Activated naive CD8-positive, alpha-beta T cell treated with anti-CD3 and anti-CD28 coated beads, Interleukin-2, amount 50 U/mL, for 16 hours (primary cell): ENCODE results near the gene ICE2.
A peak's percentile ranks its signal among the peaks of the same experiment; 100 is the strongest.
"Not testable (repeated sequence)": the region's sequence is repeated elsewhere in the genome, so short reads cannot be mapped to it uniquely, and the experiment has no call there.

Experiments
- DNase-seq: peaks from one replicate; pipeline ENCODE4 v3.0.0-alpha.2; 2020; ENCODE audit warnings: low read depth, low spot score

The ICE2 gene

DNA sequence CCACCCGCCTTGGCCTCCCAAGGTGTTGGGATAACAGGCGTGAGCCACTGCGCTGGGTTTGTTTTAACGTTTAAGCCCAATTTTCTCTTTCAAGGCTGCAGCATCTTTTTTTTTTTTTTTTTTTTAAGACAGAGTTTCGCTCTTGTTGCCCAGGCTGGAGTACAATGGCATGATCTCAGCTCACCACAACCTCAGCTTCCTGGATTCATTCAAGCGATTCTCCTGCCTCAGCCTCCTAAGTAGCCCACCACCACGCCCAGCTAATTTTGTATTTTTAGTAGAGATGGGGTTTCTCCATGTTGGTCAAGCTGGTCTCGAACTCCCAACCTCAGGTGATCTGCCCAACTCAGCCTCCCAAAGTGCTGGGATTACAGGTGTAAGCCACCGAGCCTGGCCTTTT, 68.6 kb downstream of the ICE2 start:
- DNase-seq = not testable (repeated sequence)

DNA sequence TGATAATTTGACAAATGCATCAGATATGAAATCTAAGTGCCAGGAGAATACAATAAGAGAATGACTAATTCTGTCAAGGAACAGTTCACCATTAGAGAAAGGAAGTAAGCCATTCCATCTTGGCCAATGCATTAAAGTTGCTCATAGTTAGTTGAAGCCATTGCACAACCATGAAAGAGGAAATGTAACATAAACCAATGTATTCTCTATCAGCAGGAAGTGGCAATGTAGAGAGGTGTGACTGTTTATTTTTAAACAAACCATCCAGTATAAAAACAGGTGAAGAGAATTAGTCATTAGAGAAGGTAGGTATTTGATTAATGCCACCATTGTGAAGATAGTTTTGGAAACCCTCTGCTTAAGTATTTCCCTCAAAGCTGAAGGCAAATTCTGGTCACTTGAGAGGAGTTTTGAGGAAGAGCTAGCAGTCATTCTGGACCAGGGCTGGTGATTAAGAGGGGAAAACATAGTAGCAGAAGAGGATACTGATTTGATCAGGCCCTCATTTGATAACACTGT, 70.4 kb downstream of the ICE2 start:
- no peak for DNase-seq

DNA sequence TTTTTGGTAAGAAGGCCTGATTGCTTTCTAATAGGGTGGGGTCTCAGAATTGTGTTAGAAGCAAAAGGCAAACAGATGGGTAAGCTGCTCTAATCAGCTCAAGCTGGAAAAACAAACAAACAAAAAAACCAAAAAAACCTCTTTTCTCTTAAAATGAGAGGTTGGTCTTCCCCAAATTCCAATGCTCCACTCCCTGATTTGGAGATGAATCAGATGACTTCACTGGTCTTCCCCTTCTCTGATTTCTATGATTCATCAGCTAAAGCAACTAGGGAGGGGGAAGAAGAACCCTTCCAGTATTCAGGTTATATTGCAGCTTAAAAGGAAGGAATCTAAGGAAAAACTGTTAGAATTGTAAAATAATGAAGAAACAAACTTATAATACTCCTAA, 71.5 kb downstream of the ICE2 start:
- DNase-seq = no peak

DNA sequence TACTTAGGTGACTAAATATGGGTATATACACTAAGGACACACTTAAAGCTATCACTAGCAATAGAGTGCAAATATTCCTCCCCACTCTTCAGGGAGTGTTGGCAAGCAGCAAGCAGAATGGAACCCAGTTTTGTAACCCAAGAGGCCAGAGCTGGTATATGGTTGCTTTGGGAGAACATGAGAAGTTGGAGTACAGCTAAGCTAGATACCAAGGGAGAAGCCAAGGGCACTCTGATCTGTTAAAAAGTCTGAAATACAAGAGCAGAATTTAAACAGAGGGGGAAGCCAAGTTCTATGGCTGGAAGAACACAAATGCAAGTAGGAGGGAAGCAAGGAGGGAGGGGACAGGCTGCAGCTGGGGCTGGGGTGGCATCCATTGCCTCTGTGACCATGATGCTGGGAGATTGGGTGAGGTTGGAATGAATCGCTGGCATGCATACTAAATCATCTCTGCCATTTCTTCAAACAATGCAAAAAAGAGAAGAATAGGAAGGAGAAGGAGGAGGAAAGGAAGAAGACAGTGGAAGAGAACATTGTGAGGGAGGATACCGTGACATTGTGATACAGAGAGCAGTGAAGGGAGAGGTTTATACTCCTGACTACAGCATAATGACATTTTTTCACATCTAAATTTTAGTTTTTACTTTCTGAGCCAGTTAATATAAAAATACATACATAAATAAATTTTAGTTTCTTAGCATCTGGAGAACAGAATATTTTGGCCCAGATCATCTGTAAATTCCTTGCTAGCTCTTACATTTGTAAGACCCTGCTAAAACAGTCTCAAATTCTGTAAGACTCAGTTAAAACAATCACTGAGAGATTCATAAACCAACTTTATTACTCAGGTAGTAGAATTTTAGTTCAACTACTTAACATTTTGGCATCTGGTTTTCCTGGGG, 72.2 kb downstream of the ICE2 start:
- no peak for DNase-seq

DNA sequence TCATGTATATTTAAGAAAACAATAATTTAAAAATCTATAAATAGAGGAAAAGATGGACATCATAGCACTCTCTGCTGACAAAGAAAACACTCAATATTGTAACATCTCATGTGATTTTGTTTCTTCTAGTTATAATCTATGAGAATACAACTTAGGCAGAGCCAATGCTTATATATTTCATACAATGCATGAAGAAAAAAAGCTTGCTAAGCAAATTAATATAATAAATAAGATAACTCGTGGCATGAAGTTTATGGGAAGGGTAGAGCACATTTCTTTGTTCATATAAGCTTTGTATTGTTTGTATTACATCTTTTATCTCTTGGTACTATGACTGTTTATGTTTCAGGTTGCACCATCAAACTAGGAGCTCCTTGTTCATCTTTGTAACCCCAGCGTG, 73.5 kb downstream of the ICE2 start:
- DNase-seq = no peak

DNA sequence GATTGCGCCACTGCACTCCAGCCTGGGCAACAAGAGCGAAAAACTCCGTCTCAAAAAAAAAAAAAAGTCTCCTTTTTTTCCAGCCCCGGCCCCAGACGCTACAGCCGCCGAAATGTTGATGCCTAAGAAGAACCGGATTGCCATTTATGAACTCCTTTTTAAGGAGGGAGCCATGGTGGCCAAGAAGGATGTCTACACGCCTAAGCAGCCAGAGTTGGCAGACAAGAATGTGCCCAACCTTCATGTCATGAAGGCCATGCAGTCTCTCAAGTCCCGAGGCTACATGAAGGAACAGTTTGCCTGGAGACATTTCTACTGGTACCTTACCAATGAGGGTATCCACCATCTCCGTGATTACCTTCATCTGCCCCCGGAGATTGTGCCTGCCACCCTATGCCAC, 74.6 kb downstream of the ICE2 start:
- not testable (repeated sequence) for DNase-seq

DNA sequence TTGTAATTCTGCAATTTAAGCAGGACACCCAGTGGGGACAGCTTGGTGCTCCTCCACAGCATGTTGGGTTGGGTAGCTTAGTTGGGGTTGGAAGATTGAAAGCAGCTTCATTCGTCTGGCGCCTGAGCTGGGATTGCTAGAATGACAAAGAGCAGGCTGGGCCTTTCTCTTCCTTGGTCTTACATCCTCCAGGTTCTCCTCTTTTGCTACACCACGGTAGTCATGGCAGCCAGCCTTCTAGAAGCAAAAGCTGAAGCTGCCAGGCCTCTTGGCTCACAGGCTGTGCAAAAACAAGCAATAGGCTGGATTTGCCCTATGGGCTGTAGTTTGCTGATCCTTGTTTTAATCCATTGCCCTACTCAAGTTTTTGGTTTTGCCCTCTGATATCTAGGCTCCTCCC, 78.0 kb downstream of the ICE2 start:
- no peak for DNase-seq

DNA sequence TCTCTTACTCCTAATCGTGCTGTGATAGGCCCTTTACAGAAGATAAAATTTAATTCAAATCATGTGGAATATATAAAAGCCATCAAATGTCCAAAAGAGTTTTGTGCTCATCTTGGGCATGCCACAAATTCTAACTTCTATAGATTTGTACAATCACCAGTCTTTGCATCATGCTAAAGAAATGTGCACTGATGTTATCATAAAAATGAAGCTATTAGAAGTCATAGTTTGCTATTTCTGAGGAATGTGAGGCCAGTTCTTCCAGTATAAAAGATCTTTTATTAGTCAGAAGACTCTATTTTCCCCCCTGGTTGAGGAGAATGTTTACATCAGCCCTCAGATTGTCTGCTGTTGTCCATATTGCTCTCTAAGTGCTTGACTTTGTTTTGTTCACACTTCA, 79.0 kb downstream of the ICE2 start:
- DNase-seq = no peak

DNA sequence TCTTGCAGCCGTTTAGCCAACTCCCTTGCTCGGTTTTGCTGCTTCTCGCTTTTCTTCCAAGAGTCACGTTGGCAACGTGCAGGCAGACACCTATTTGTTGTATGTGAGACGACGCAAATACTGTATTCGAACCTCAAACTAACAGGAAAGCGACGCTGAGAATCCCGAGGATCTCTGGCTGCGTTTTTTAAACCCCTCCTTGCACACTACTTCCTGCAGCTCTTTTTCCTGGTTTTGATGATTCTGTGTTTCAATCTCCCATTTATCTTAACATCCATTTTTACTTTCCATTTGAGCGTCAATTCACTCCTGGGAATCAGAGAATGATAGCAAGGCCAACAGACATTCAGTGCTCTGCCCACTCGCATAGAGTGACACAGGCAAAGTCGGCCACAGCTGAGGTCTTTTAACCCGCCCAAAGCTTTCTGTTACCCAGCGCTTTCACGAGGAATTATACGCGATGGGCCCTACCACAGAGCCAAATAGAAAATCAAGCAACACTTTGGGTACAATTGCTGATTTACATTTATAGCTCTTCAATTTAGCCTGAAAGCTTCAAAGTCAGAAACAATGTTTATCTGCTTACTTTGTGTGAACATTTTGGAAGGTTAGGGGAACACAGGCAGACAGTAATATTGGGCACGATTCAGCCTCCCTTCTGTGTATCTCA, 79.6 kb downstream of the ICE2 start:
- DNase-seq = no peak

DNA sequence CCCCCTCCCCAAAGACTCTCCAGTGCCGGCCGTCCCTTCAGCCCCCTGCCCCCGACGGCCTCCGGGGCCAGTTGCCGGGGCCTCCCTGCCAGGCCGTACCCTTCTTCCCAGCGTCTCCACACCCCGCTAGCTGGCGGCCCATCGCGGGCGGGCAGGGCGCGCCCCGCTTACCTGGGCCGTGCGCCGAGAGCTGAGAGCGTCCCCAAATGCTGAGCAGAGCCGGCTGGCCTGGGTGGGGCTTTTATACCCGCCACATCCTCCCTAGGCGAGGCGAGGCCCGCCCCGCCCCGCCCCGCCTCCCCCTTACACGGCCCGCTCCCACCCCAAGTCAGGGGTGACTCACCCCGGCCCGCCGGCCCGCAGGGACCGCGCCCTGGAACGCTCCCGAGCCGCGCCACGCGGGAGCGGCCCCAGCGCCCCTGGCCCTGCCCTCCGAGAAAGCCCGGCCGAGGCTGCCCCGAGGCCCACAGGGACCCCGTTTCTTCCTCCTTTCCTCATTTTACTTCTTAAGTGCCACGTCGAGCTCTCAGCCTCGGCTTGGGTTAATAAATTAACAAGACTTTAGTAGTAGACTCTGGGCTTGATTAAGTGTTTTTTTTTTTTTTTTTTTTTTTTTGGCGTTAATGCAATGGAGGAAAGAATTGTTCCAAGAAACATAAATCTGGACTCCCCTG, 81.0 kb downstream of the ICE2 start, which contains the start of gene ANXA2:
Gene ANXA2 (minus strand): TSS at position 215 of the 674 bp plus-strand sequence. CDS start 11,911 bp downstream, outside the sequence.
- peak; percentile 43 for DNase-seq

DNA sequence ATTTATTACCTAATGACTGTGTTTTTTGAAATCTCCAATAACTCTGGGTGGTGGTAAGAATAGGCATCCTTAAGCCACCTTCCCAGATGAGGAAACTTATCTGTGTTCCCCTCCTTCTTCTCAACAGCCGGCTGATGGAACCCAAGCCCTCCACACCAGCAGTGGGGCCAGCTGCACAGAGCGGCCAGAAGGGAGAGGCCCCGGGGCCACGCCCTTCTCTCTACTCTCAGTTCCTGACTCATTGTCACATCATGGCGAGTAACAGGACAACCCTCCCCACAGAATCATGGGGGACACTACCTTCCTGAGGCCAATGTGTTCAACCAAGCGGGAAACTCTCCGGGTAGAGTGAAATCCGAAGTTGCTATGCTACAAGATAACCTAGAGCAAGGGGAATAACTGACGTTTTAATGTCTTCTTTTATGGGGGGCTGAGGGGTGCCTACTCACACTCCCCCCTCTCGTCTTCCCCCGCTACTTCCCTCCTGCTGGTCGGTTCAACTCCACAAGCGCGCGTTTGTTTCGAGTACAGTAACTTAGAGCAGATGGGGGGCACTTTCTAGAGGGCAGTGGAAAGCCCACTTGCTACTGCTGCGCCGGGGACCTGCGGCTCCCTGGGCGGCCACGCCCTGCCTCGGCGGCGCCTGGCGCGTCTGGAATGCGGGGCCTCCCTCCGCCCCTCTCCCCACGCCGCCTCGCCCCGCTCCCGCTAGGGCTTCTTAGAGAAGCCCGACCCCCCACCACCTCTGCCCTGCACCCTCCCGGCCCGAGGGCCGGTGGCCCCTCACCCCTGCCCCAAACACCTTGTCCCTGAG, 81.8 kb downstream of the ICE2 start:
- no peak for DNase-seq

DNA sequence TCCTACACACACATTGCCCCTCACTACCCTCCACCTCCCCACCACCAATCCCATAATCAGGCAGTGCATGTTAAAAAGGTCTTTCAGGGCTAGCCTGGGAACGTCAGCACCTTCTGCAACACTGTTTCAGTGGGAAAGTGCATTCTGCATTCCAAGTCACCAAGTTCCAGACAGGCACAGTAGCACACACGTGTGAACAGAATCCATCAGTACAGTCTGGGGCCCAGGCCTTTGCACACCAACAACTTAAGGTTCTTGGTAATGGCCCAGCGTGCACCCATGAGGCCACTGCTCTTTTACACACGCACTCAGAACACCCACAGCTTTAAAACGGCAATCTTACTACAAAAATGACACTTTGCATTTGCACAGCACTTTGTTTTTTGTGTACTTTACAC, 82.4 kb downstream of the ICE2 start:
- DNase-seq = no peak

DNA sequence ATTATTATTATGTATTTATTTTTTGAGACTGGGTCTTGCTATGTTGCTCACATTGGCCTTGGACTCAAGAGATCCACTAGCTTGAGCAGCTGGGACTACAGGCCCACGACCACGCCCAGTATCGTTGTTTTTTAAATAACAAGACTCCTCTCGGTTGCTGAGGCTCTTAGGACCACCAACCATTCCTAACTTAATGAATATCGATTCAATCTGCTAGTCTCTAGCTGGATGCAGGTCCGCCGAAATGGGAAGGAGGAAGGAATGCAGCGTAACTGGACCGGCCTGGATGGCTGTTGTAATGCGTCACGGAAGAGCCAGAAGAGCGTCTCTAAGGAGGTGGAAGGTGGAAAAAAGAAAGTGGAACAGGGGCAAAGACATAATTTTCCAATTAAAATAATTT, 82.8 kb downstream of the ICE2 start:
- DNase-seq = no peak

DNA sequence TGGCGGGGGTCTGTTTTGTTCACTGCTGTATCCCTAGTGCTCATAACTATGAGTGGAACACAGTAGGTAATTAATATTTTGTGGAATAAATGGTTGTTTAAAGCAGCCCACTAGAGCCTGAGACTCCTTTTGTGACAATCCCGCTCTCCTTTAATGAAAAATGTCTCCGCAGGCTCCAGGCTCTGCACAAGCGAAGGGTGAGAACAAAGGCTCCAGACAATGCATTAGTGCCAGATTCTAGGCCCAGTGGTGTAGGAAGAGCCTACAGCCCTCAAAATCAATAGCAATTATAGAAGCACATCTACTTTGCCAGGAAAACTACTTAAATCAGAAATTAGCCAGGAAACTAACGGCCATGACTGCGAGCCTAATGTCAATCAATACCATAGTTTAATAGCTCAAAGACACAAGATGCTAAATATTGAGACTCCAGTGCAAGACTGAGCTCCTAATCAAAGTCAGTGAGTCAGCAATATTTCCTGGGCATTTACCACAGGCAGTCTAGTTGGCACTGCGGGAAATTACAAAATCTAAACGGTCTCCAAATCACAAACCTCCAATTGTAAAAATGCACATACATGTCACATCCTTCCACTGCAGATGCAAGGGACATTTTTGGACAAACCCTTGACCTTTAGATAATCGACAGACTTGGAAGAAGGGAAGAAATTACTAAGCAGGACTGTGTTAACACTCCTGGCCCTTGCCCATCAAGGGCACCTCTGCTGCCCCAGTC, 83.5 kb downstream of the ICE2 start:
- no peak for DNase-seq

DNA sequence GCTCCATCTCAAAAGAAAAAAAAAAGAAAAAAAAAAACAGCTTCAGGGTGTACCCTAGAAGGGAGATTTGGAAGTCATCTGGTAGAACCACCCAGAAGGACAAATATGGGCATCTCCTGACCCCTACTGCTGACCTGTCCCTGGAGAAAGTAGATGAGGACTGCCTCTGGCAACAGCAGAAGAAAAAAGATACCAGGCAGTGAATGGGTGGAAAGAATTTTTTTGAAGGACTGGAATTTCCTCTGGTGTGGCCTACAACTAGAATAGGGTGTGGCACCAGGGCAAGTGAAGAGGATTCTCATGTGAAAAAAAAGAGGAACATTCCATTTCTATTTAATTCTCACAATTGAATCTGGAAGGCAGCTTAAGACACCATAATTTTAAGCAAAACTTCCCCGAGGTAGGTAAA, 84.2 kb downstream of the ICE2 start:
- DNase-seq = no peak

DNA sequence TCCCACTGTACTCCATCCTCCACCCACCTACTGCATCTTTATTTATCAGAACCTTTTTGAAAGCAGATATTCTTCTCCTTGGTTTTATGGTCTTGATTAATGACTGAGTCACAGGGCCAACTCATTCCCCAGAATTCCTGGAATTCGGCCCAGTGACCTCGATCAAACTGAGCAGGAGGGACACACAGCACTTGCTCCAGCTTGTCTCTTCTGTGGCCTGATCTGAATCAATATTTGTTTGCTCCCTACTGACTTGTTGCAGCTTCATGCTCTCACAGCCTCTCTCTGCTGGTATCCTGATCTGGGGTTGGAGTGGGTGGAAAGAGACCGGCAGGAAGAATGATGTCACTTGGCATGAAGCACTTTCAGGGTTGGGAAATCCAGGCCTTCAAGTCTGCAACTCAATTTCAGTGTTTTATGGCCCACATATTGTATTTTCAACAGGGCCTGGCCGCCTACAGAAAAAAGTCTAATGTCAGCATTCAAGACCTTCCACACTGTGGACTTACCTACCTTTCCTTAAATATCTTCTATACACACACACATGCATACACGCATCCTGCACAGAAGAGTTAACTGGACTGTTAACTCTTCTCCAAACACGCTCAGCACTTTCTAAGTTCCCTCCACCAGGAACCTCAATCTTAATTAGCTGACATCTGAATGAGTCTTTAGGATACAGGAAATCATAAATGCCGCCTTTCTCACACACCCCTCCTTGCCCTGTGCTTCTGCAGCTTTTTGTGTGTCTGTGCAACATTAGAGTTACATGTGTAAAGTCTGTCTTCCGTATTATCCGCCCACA, 85.8 kb downstream of the ICE2 start:
- DNase-seq = no peak

DNA sequence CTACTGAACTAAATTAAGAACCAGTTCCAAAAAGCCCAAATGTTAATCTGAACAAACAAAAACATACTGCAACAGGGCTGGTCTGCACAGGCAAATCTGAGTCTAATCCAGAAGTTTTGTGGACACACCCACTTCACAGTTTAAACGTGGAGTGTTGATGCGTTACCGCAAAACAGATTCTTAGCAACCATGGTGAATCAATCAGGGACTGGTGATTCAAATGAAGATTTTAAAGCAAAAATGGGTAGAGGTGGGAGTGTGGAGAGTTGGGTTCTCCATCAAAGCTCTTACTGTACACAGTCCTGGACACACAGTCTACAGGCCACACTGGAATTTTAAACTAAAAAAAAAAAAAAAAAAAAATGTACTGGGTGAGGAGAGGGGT, 86.3 kb downstream of the ICE2 start:
- no peak for DNase-seq

DNA sequence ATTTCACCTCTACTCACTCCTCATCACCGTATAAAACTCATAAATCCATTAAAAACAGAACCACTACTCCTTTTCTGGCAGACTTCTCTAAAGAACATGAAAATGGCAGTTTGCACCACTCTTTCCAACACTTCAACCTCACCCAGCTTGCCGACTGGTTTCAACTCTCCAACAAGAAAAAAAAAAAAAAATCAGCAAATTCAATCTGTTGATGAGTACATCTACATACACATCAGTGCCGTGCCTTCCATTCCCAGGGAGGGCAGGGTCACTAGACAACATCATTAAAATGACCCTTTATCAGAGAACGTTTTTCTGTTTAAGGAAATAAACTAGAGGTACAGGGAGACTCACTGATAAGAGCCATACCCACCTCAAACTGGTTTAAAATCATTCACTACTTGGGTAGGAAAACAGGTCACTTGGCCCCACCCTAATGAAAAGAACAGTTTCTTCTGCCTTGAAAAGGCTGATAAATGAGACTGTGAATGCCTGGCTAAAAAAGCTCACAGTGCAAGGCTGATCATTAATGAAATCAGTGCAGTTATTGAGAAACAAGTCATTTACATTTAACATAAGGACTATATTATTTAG, 87.1 kb downstream of the ICE2 start:
- DNase-seq = no peak

DNA sequence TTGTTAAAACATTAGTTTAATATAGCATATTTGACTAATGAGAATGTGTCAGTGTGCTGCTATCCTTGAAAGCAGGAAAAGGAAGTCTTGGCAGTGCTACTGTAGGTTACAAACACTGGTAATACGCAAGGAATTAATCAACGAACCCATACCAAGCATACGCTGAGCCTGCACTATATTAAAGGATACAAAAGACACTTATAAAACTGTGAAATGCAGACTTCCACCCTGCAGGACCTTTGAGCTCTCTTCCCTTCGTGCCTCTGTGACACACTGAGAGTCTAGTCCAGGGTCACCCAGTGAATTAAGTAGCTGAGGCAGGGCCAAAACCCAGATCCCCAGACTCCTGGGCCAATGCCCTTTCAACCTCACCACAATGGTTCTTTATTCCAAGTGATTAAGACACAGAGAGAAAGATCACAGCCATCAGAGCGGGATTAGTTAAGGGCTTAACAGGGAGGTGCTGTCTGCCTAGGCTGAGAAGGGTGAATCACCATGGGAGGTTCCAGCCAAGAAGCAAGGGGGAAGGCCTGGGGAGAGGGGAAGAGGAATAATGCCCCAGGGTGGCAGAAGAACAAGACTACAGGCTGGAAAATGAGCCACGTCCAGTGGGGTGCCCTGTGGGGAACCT, 88.0 kb downstream of the ICE2 start:
- DNase-seq = no peak
